WTC11 (cell line): Measurements from ENCODE around the gene CACNA1C. TPM values are rescaled to one million over a fixed set of nuclear protein-coding genes. Genes with fewer than 3 reads are reported as not detected.

Source experiments
- ATAC-seq: fragments of 200-7000 bp; cut with Tn5 transposase; 2 replicates; pipeline ENCODE4 v1.10.0; 2021; ENCODE audit warnings: mild to moderate bottlenecking, moderate library complexity
- CTCF ChIA-PET: fragments of 300-600 bp; sonication (Branson Sonifier 250); formaldehyde crosslinking; loops from one replicate; lab custom pipeline; 2021; ENCODE audit warnings: antibody characterized with exemption; lab: Charles Lee
- POLR2A ChIA-PET: fragments of 350-600 bp; sonication (Branson Sonifier 250); formaldehyde crosslinking; loops from one replicate; lab custom pipeline; 2021; ENCODE audit warnings: antibody characterized with exemption; lab: Charles Lee
- DNase-seq: peaks from one replicate; pipeline ENCODE4 v3.0.0; 2021; ENCODE audit warnings: low spot score
- H3K27ac Mint-ChIP-seq: 2 replicates; pipeline ENCODE4 v1.8.0; 2021; ENCODE audit warnings: mixed read lengths
- H3K27me3 Mint-ChIP-seq: 2 replicates; pipeline ENCODE4 v1.8.0; 2021; ENCODE audit warnings: low read depth, mild to moderate bottlenecking, moderate library complexity, mixed read lengths
- H3K36me3 Mint-ChIP-seq: 2 replicates; pipeline ENCODE4 v1.8.0; 2021; ENCODE audit warnings: mixed read lengths
- H3K4me1 Mint-ChIP-seq: 2 replicates; pipeline ENCODE4 v1.8.0; 2022; ENCODE audit warnings: mixed read lengths
- H3K4me3 Mint-ChIP-seq: 2 replicates; pipeline ENCODE4 v1.8.0; 2021; ENCODE audit warnings: mild to moderate bottlenecking, moderate library complexity, mixed read lengths
- H3K9me3 Mint-ChIP-seq: 2 replicates; pipeline ENCODE4 v1.8.0; 2021; ENCODE audit warnings: mixed read lengths
- CTCF ChIP-seq: fragments of 200-600 bp; IDR thresholded peaks from 2 replicates; pipeline ENCODE4 v1.8.0; 2022; ENCODE audit warnings: antibody characterized with exemption
- E2F4 ChIP-seq: sonication (generic); formaldehyde crosslinking; IDR thresholded peaks from 2 replicates; pipeline ENCODE4 v1.8.1; 2022; ENCODE audit warnings: low read depth, mild to moderate bottlenecking, moderate library complexity, missing genetic modification reagents, borderline replicate concordance
- E2F5 ChIP-seq: sonication (generic); formaldehyde crosslinking; IDR thresholded peaks from 2 replicates; pipeline ENCODE4 v1.8.1; 2022; ENCODE audit warnings: mild to moderate bottlenecking, moderate library complexity, missing genetic modification reagents
- ELF4 ChIP-seq: sonication (generic); formaldehyde crosslinking; IDR thresholded peaks from 2 replicates; pipeline ENCODE4 v1.8.1; 2022; ENCODE audit warnings: low read depth, mild to moderate bottlenecking, moderate library complexity, missing genetic modification reagents
- EMX1 ChIP-seq: fragments of 250-450 bp; sonication (Bioruptor Pico); IDR thresholded peaks from 2 replicates; pipeline ENCODE4 v1.8.0; 2021; ENCODE audit warnings: mild to moderate bottlenecking
- GABPB1 ChIP-seq: sonication (generic); formaldehyde crosslinking; IDR thresholded peaks from 2 replicates; pipeline ENCODE4 v1.8.1; 2023; ENCODE audit warnings: mild to moderate bottlenecking, missing genetic modification reagents
- GRHL2 ChIP-seq: fragments of 250-450 bp; sonication (Bioruptor Pico); IDR thresholded peaks from 2 replicates; pipeline ENCODE4 v1.8.0; 2022; ENCODE audit warnings: mild to moderate bottlenecking, moderate library complexity; ENCODE audit not compliant: insufficient replicate concordance, severe bottlenecking
- JAZF1 ChIP-seq: fragments of 250-450 bp; sonication (Bioruptor Pico); IDR thresholded peaks from 2 replicates; pipeline ENCODE4 v1.9.0; 2021; ENCODE audit warnings: moderate library complexity, mild to moderate bottlenecking, inconsistent platforms
- MYBL2 ChIP-seq: sonication (generic); formaldehyde crosslinking; IDR thresholded peaks from 2 replicates; pipeline ENCODE4 v1.8.1; 2023; ENCODE audit warnings: mild to moderate bottlenecking, moderate library complexity, missing genetic modification reagents
- PRRX2 ChIP-seq: fragments of 250-450 bp; sonication (Bioruptor Pico); IDR thresholded peaks from 2 replicates; pipeline ENCODE4 v1.8.0; 2021; ENCODE audit warnings: mild to moderate bottlenecking
- SMAD3 ChIP-seq: sonication (generic); formaldehyde crosslinking; IDR thresholded peaks from 2 replicates; pipeline ENCODE4 v1.8.0; 2022; ENCODE audit warnings: missing genetic modification reagents, mild to moderate bottlenecking, borderline replicate concordance
- SMAD4 ChIP-seq: sonication (generic); formaldehyde crosslinking; IDR thresholded peaks from 2 replicates; pipeline ENCODE4 v1.8.0; 2022; ENCODE audit warnings: mild to moderate bottlenecking, missing genetic modification reagents
- SP1 ChIP-seq: sonication (generic); formaldehyde crosslinking; conservative IDR thresholded peaks from 2 replicates; pipeline ENCODE4 v1.8.1; 2022; ENCODE audit warnings: missing genetic modification reagents
- TCF7 ChIP-seq: sonication (generic); formaldehyde crosslinking; IDR thresholded peaks from 2 replicates; pipeline ENCODE4 v1.8.0; 2022; ENCODE audit warnings: mild to moderate bottlenecking, low read depth, missing genetic modification reagents, moderate library complexity
- ZBTB21 ChIP-seq: sonication (generic); formaldehyde crosslinking; IDR thresholded peaks from 2 replicates; pipeline ENCODE4 v1.8.1; 2023; ENCODE audit warnings: mild to moderate bottlenecking, missing genetic modification reagents, borderline replicate concordance
- ZNF232 ChIP-seq: sonication (generic); formaldehyde crosslinking; IDR thresholded peaks from 2 replicates; pipeline ENCODE4 v1.8.0; 2022; ENCODE audit warnings: mild to moderate bottlenecking, missing genetic modification reagents
- ZNF396 ChIP-seq: fragments of 250-450 bp; sonication (Bioruptor Pico); IDR thresholded peaks from 2 replicates; pipeline ENCODE4 v1.8.0; 2021; ENCODE audit warnings: mild to moderate bottlenecking, moderate library complexity, borderline replicate concordance
- ZNF416 ChIP-seq: fragments of 250-450 bp; sonication (Bioruptor Pico); IDR thresholded peaks from 2 replicates; pipeline ENCODE4 v1.9.0; 2021; ENCODE audit warnings: mild to moderate bottlenecking, inconsistent platforms
- ZNF671 ChIP-seq: fragments of 250-450 bp; sonication (Bioruptor Pico); IDR thresholded peaks from 2 replicates; pipeline ENCODE4 v1.8.0; 2021; ENCODE audit warnings: mild to moderate bottlenecking
- ZSCAN18 ChIP-seq: fragments of 250-450 bp; sonication (Bioruptor Pico); IDR thresholded peaks from 2 replicates; pipeline ENCODE4 v2.1.2; 2022; ENCODE audit warnings: mild to moderate bottlenecking, moderate library complexity
- total RNA-seq: library from RNA; stranded (reverse); gene quantifications from 3 replicates; pipeline ENCODE4 v1.2.3, GENCODE V29; 2021
- TF ChIP-seq, protein P1 (sequence below): fragments of 250-450 bp; sonication (Bioruptor Pico); IDR thresholded peaks from 2 replicates; pipeline ENCODE4 v1.9.0; 2021; ENCODE audit warnings: mild to moderate bottlenecking
- TF ChIP-seq, protein P2 (sequence below): sonication (generic); formaldehyde crosslinking; IDR thresholded peaks from 2 replicates; pipeline ENCODE4 v1.8.1; 2022; ENCODE audit warnings: missing genetic modification reagents, borderline replicate concordance
- TF ChIP-seq, protein P3 (sequence below): fragments of 250-450 bp; sonication (Bioruptor Pico); IDR thresholded peaks from 2 replicates; pipeline ENCODE4 v1.9.0; 2021; ENCODE audit warnings: moderate library complexity, mild to moderate bottlenecking, inconsistent platforms, borderline replicate concordance

The CACNA1C gene
- total RNA-seq, 1 experiment from 2014 or later: 1.7 TPM

- TF ChIP-seq ZNF671 (no peak), EMX1 (CRISPR knock-in tag) (no peak), SP1 (CRISPR knock-in tag) (no peak), PRRX2 (CRISPR knock-in tag) (no peak), TCF7 (CRISPR knock-in tag) (no peak), ZBTB21 (CRISPR knock-in tag) (no peak), ZNF396 (no peak), JAZF1 (no peak)
Observed at GRCh38 chr12:2215709-2216560, 163.1 kb downstream of the CACNA1C start (continued).

DNA sequence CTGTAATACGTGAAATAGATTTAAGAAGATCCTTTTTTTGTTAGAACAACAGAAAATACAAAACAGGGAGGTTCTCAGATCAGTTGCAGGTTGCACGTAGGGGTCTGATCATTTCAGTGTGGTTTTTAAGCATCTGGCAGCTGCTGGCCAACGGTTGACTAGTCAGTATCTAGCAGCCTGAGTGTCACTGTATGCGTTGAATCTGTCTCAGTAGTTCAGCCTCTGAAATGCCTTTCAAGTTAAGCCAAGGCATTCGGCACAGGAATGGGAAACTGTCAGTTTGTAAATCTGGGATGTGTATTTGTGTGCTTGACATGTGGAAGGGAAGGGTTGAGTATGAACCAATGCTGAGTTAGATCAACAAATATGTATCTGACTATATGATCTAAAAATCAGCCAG, 165.9 kb downstream of the CACNA1C start:
- CTCF ChIA-PET: no interaction called here
- H3K27me3 Mint-ChIP-seq: no peaks in the 10 kb centered on the region
- no peaks in the 10 kb centered on the region for H3K9me3 Mint-ChIP-seq
- no peak overlapping the region for H3K4me3 Mint-ChIP-seq
- POLR2A ChIA-PET: no interaction called here
- TF ChIP-seq ZSCAN18 (CRISPR knock-in tag) (no peak), MYBL2 (CRISPR knock-in tag) (no peak), E2F5 (no peak), E2F4 (no peak), GRHL2 (no peak), GABPB1 (CRISPR knock-in tag) (no peak), CTCF (no peak), SMAD4 (CRISPR knock-in tag) (no peak), SMAD3 (CRISPR knock-in tag) (no peak), ZNF232 (CRISPR knock-in tag) (no peak), ELF4 (CRISPR knock-in tag) (no peak), ZNF416 (CRISPR knock-in tag) (no peak)
- TF ChIP-seq, protein P1, sequence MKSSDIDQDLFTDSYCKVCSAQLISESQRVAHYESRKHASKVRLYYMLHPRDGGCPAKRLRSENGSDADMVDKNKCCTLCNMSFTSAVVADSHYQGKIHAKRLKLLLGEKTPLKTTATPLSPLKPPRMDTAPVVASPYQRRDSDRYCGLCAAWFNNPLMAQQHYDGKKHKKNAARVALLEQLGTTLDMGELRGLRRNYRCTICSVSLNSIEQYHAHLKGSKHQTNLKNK (CRISPR knock-in tag): no peak
- TF ChIP-seq, protein P2, sequence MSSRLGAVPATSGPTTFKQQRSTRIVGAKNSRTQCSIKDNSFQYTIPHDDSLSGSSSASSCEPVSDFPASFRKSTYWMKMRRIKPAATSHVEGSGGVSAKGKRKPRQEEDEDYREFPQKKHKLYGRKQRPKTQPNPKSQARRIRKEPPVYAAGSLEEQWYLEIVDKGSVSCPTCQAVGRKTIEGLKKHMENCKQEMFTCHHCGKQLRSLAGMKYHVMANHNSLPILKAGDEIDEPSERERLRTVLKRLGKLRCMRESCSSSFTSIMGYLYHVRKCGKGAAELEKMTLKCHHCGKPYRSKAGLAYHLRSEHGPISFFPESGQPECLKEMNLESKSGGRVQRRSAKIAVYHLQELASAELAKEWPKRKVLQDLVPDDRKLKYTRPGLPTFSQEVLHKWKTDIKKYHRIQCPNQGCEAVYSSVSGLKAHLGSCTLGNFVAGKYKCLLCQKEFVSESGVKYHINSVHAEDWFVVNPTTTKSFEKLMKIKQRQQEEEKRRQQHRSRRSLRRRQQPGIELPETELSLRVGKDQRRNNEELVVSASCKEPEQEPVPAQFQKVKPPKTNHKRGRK (CRISPR knock-in tag): no peak
- TF ChIP-seq, protein P3, sequence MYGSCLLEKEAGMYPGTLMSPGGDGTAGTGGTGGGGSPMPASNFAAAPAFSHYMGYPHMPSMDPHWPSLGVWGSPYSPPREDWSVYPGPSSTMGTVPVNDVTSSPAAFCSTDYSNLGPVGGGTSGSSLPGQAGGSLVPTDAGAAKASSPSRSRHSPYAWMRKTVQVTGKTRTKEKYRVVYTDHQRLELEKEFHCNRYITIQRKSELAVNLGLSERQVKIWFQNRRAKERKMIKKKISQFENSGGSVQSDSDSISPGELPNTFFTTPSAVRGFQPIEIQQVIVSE (CRISPR knock-in tag): no peak
- no peaks in the 10 kb centered on the region for H3K36me3 Mint-ChIP-seq
- ATAC-seq: no peak
- DNase-seq: no peak
- H3K4me1 Mint-ChIP-seq: peaks cover 6% of the 10 kb centered on the region
- no peak overlapping the region for H3K27ac Mint-ChIP-seq
